Measurements from ENCODE around the gene RPS6KB1. TPM values are rescaled to one million over a fixed set of nuclear protein-coding genes. Genes with fewer than 3 reads are reported as not detected.

Gene RPS6KB1
- total RNA-seq, 3 donors from 2014 or later: 27.9 to 41.7 (median 30.6) TPM

DNA sequence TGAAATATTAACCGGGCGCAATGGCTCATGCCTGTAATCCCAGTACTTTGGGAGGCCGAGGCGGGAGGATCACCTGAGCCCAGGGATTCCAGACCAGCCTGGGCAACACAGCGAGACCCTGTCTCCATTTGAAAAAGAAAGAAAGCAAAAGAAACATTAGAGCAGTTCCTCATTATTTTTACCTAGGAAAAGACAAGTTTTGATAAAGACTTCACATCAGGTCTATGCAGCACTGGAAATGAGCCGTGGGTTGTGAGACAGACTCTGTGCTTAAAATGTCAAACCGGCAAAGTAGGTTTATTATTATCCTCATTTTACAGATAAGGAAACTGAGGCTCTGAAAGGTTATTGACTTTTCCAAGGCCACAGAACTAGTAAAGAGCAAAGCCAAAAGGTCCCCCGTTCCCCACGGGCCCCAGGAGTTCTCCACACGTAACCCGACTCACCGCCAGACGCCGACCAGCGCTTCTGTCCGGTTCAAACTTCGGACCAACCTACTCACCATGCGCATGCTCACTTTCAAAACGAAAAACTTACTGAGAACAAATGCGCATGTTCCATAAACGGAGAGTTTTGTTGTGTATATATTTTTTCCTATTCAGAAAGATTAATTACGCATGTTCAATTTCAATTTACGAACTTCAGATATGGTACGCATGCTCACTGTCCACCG is 534 bp upstream of the RPS6KB1 start:
- DNase-seq (peak in 2 of 3 donors; percentile 17 to 35), ATAC-seq (peak; percentile 66)
- Histone ChIP-seq H3K4me1 (ENCODE audit: low read depth) (peaks cover 20% of the 10 kb centered on the region), H3K4me3 (peak overlapping the region; percentile 69), H3K36me3 (ENCODE audit: low read depth) (no peaks in the 10 kb centered on the region), H3K9me3 (no peaks in the 10 kb centered on the region)
- intact Hi-C loops (cut with DNase I, micrococcal nuclease): no loop called here
- TF ChIP-seq, protein P1, sequence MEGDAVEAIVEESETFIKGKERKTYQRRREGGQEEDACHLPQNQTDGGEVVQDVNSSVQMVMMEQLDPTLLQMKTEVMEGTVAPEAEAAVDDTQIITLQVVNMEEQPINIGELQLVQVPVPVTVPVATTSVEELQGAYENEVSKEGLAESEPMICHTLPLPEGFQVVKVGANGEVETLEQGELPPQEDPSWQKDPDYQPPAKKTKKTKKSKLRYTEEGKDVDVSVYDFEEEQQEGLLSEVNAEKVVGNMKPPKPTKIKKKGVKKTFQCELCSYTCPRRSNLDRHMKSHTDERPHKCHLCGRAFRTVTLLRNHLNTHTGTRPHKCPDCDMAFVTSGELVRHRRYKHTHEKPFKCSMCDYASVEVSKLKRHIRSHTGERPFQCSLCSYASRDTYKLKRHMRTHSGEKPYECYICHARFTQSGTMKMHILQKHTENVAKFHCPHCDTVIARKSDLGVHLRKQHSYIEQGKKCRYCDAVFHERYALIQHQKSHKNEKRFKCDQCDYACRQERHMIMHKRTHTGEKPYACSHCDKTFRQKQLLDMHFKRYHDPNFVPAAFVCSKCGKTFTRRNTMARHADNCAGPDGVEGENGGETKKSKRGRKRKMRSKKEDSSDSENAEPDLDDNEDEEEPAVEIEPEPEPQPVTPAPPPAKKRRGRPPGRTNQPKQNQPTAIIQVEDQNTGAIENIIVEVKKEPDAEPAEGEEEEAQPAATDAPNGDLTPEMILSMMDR (IDR thresholded peaks at IDR 0.05): no peak

DNA sequence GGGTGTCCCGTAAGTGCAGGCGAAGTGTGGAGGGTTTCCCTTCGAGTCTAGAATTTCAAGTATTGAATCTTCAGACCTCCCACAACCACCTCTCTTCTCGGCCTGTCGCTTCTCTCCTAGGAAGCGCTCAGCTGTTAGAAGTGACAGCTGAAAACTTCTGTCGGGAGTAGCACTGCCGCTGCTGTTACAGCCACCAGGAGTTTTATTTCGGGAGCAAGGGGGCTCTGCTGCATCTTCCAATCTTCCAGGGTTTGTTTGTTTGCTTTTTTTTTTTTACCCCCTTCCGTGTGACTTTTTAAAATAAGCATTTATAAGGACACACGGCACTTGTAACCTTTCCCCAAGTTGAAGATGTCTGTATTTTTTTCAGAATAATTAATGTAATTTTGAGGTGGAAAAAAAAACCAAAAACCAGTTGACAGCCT is 767 bp downstream of the RPS6KB1 start:
- H3K9me3 ChIP-seq: no peaks in the 10 kb centered on the region
- peak overlapping the region; percentile 69 for H3K4me3 ChIP-seq
- peak; percentile 8 for ATAC-seq
- H3K36me3 ChIP-seq (ENCODE audit: low read depth): no peaks in the 10 kb centered on the region
- TF ChIP-seq, protein P1 (IDR thresholded peaks at IDR 0.05): no peak
- intact Hi-C loops (cut with DNase I, micrococcal nuclease): no loop called here
- DNase-seq: no peak
- peaks cover 20% of the 10 kb centered on the region for H3K4me1 ChIP-seq (ENCODE audit: low read depth)

DNA sequence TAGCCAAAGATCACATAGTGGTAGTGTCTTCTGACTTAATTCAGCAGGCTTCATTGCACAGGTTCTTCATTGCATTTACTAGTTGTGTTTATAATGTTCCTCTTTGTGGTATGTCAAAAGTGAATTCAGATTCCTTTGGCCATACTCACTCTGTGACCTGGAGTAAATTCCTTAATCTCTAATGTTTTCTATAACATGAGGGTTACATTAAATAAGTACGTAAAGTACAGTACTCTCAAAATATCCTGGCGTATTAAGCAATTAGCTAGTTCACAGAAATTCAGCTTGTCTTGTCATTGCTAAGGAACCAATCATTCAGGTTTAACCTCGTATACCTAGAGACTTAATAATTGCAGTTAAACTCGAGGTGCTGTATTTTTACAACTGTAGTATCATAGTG is 4.2 kb downstream of the RPS6KB1 start:
- Histone ChIP-seq H3K4me3 (no peak overlapping the region), H3K4me1 (ENCODE audit: low read depth) (peaks cover 9% of the 10 kb centered on the region), H3K9me3 (no peaks in the 10 kb centered on the region), H3K36me3 (ENCODE audit: low read depth) (no peaks in the 10 kb centered on the region)
- TF ChIP-seq, protein P1 (IDR thresholded peaks at IDR 0.05): no peak
- ATAC-seq (no peak), DNase-seq (no peak)
- intact Hi-C loops (cut with DNase I, micrococcal nuclease): no loop called here

DNA sequence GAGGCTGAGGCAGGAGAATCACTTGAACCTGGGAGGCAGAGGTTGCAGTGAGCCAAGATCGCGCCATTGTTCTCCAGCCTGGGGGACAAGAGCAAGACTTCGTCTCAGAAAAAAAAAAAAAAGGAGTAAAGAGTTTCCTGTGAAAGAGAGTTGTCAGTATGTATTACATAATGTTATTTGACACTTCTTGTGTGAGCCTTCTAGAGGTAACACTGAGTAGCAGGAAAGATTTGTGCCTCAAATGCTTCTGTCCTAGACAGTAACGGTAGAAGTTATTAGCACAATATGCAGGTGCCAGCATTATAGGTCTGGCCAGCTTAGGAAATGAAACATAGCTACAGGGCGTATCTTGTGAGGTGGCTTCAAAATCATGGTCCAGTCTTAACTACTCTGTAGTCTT is 6.2 kb downstream of the RPS6KB1 start:
- Histone ChIP-seq H3K36me3 (ENCODE audit: low read depth) (no peaks in the 10 kb centered on the region), H3K4me3 (no peak overlapping the region), H3K9me3 (no peaks in the 10 kb centered on the region), H3K4me1 (ENCODE audit: low read depth) (peaks cover 8% of the 10 kb centered on the region)
- intact Hi-C loops (cut with DNase I, micrococcal nuclease): no loop called here
- TF ChIP-seq, protein P1 (IDR thresholded peaks at IDR 0.05): no peak
- DNase-seq (no peak), ATAC-seq (peak; percentile 94)

DNA sequence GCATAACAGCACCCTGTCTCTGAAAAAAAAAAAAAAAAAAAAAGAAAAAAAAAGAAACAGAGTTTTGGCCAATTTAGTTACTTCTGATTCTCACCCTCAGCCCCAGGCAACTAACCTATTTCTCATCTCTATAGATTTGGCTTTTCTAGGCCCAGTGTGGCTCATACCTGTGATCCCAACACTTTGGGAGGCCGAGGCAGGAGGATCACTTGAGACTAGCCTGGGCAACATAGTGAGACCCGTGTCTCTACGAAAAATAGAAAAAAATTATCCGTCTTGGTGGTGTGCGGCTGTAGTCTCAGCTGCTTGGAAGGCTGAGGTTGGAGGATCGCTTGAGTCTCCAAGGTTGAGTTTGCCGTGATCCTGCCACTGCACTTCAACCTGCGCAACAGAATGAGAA is 8.7 kb downstream of the RPS6KB1 start:
- H3K36me3 ChIP-seq (ENCODE audit: low read depth): no peaks in the 10 kb centered on the region
- TF ChIP-seq, protein P1 (IDR thresholded peaks at IDR 0.05): no peak
- no peak overlapping the region for H3K4me3 ChIP-seq
- intact Hi-C loops (cut with DNase I, micrococcal nuclease): no loop called here
- DNase-seq: no peak
- no peaks in the 10 kb centered on the region for H3K4me1 ChIP-seq (ENCODE audit: low read depth)
- no peak for ATAC-seq
- no peaks in the 10 kb centered on the region for H3K9me3 ChIP-seq

All from mucosa of descending colon (tissue), 3 donors.